ENCODE data around the gene PTPRD. TPM values are rescaled to one million over a fixed set of nuclear protein-coding genes. Genes with fewer than 3 reads are reported as not detected.

Gene PTPRD
- total and polyA plus RNA-seq, 2 donors (not counting 1 experiment from before 2014, with no cell fraction given), result 0.35 to 4.8 TPM

- Histone ChIP-seq H3K4me3 (replicated peaks in 1 of 4; ENCODE audit: control extremely low read depth in 1 of 4, insufficient read depth in 1 of 4, low read depth in 3 of 4, low read length in 4 of 4) (no peak overlapping the region), H2AFZ (ENCODE audit: low read length) (no peak overlapping the region), H3K4me1 (ENCODE audit: control insufficient read depth, extremely low read depth, insufficient read depth, low read length) (no peaks in the 10 kb centered on the region), H3K9ac (ENCODE audit: insufficient read depth, low read length) (no peak overlapping the region), H3K9me3 (ENCODE audit: control insufficient read depth, insufficient read depth, low read depth, low read length) (no peaks in the 10 kb centered on the region), H3K4me2 (ENCODE audit: extremely low read depth, insufficient read depth, low read length) (no peak overlapping the region), H3K27ac (ENCODE audit: insufficient read depth, low read length) (no peak overlapping the region), H4K20me1 (ENCODE audit: control insufficient read depth, extremely low read depth, insufficient read depth, low read length) (no peaks in the 10 kb centered on the region), H3K27me3 (ENCODE audit: control insufficient read depth, insufficient read depth, low read length) (no peaks in the 10 kb centered on the region), H3K79me2 (ENCODE audit: control insufficient read depth, insufficient read depth, low read length) (no peaks in the 10 kb centered on the region), H3K36me3 (ENCODE audit: control insufficient read depth, insufficient read depth, low read length) (no peaks in the 10 kb centered on the region)
- DNase-seq (ENCODE audit: low read depth in 2 of 2), result no peak
- no peak for TF ChIP-seq EZH2 (IDR thresholded peaks at IDR 0.05; ENCODE audit: low read length, missing control alignments)
- TF ChIP-seq CTCF (conservative IDR thresholded peaks at IDR 0.05 in 1 of 2, IDR thresholded peaks at IDR 0.05 in 1 of 2; ENCODE audit: low read depth in 1 of 2, low read length in 2 of 2), result no peak
Measured at GRCh38 chr9:8876303-8876702, 1736.5 kb downstream of the PTPRD start.

- Histone ChIP-seq H3K79me2 (ENCODE audit: control insufficient read depth, insufficient read depth, low read length) (no peaks in the 10 kb centered on the region), H3K4me1 (ENCODE audit: control insufficient read depth, extremely low read depth, insufficient read depth, low read length) (no peaks in the 10 kb centered on the region), H3K27me3 (ENCODE audit: control insufficient read depth, insufficient read depth, low read length) (no peaks in the 10 kb centered on the region), H3K27ac (ENCODE audit: insufficient read depth, low read length) (no peak overlapping the region), H2AFZ (ENCODE audit: low read length) (no peak overlapping the region), H3K4me3 (replicated peaks in 1 of 4; ENCODE audit: control extremely low read depth in 1 of 4, insufficient read depth in 1 of 4, low read depth in 3 of 4, low read length in 4 of 4) (no peak overlapping the region), H3K4me2 (ENCODE audit: extremely low read depth, insufficient read depth, low read length) (no peak overlapping the region), H3K9ac (ENCODE audit: insufficient read depth, low read length) (no peak overlapping the region), H4K20me1 (ENCODE audit: control insufficient read depth, extremely low read depth, insufficient read depth, low read length) (no peaks in the 10 kb centered on the region), H3K9me3 (ENCODE audit: control insufficient read depth, insufficient read depth, low read depth, low read length) (no peaks in the 10 kb centered on the region), H3K36me3 (ENCODE audit: control insufficient read depth, insufficient read depth, low read length) (no peaks in the 10 kb centered on the region)
- no peak for TF ChIP-seq EZH2 (IDR thresholded peaks at IDR 0.05; ENCODE audit: low read length, missing control alignments)
- no peak for TF ChIP-seq CTCF (conservative IDR thresholded peaks at IDR 0.05 in 1 of 2, IDR thresholded peaks at IDR 0.05 in 1 of 2; ENCODE audit: low read depth in 1 of 2, low read length in 2 of 2)
- DNase-seq (ENCODE audit: low read depth in 2 of 2), result no peak
Measured at GRCh38 chr9:8874482-8874881, 1738.3 kb downstream of the PTPRD start.

- Histone ChIP-seq H3K4me2 (ENCODE audit: extremely low read depth, insufficient read depth, low read length) (no peak overlapping the region), H3K36me3 (ENCODE audit: control insufficient read depth, insufficient read depth, low read length) (no peaks in the 10 kb centered on the region), H4K20me1 (ENCODE audit: control insufficient read depth, extremely low read depth, insufficient read depth, low read length) (no peaks in the 10 kb centered on the region), H3K79me2 (ENCODE audit: control insufficient read depth, insufficient read depth, low read length) (no peaks in the 10 kb centered on the region), H3K27ac (ENCODE audit: insufficient read depth, low read length) (no peak overlapping the region), H3K9ac (ENCODE audit: insufficient read depth, low read length) (no peak overlapping the region), H3K4me3 (replicated peaks in 1 of 4; ENCODE audit: control extremely low read depth in 1 of 4, insufficient read depth in 1 of 4, low read depth in 3 of 4, low read length in 4 of 4) (no peak overlapping the region), H3K27me3 (ENCODE audit: control insufficient read depth, insufficient read depth, low read length) (no peaks in the 10 kb centered on the region), H3K9me3 (ENCODE audit: control insufficient read depth, insufficient read depth, low read depth, low read length) (no peaks in the 10 kb centered on the region), H2AFZ (ENCODE audit: low read length) (no peak overlapping the region), H3K4me1 (ENCODE audit: control insufficient read depth, extremely low read depth, insufficient read depth, low read length) (no peaks in the 10 kb centered on the region)
- DNase-seq (ENCODE audit: low read depth in 2 of 2), result peak in 1 of 2 donors; percentile 69
- no peak for TF ChIP-seq CTCF (conservative IDR thresholded peaks at IDR 0.05 in 1 of 2, IDR thresholded peaks at IDR 0.05 in 1 of 2; ENCODE audit: low read depth in 1 of 2, low read length in 2 of 2)
- no peak for TF ChIP-seq EZH2 (IDR thresholded peaks at IDR 0.05; ENCODE audit: low read length, missing control alignments)
Measured at GRCh38 chr9:8872802-8873201, 1740.0 kb downstream of the PTPRD start.

Measured in fibroblast of lung (primary cell).